Erythroblast (primary cell): ENCODE measurements around the gene CXCL17.

Source experiments
- GATA1 ChIP-seq: IDR thresholded peaks from 2 replicates; pipeline ENCODE4 v1.6.1; 2011; ENCODE audit warnings: low read depth, mild to moderate bottlenecking, control low read depth, low read length, moderate library complexity
- POLR2A ChIP-seq: IDR thresholded peaks from 2 replicates; pipeline ENCODE4 v1.6.1; 2011; ENCODE audit warnings: mild to moderate bottlenecking, low read length

- no peak for TF ChIP-seq POLR2A
- TF ChIP-seq GATA1: no peak
Observed at GRCh38 chr19:42406111-42406510, 36.6 kb downstream of the CXCL17 start.
